Caco-2 (cell line): Measurements from ENCODE around the gene C1orf35. TPM values are rescaled to one million over a fixed set of nuclear protein-coding genes. Genes with fewer than 3 reads are reported as not detected.

Source experiments
- BruUV-seq: library from RNA; stranded (reverse); fragments of 400-500 nt; replicated peaks from 2 replicates; lab custom pipeline; 2021; lab: Mats Ljungman, UMichigan
- CTCF ChIA-PET: fragments of 300-600 bp; sonication (Branson Sonifier 250); formaldehyde crosslinking; loops from one replicate; lab custom pipeline; 2022; ENCODE audit warnings: antibody characterized with exemption; lab: Charles Lee
- POLR2A ChIA-PET: fragments of 300-600 bp; sonication (Branson Sonifier 250); formaldehyde crosslinking; loops from one replicate; lab custom pipeline; 2022; ENCODE audit warnings: antibody characterized with exemption; lab: Charles Lee
- DNase-seq, 2 experiments: peaks; one replicate each; pipeline versions ENCODE4 v3.0.0 to v3.0.0-alpha.2; 2020 to 2022
- H3K27me3 ChIP-seq: replicated peaks from 2 replicates; pipeline ENCODE4 v1.6.0; 2011; ENCODE audit warnings: low read length; ENCODE audit not compliant: control insufficient read depth, insufficient read depth
- H3K36me3 ChIP-seq: 2 replicates; pipeline ENCODE4 v1.5.1; 2011; ENCODE audit warnings: low read length; ENCODE audit not compliant: control insufficient read depth, insufficient read depth
- H3K4me1 ChIP-seq: fragments of 250-450 bp; sonication (Bioruptor Pico); 2 replicates; pipeline ENCODE4 v1.5.1; 2020; ENCODE audit warnings: mild to moderate bottlenecking
- H3K4me3 ChIP-seq: 2 replicates; pipeline ENCODE4 v1.5.1; 2011; ENCODE audit warnings: low read depth, mild to moderate bottlenecking, control low read depth, low read length
- H3K9me3 ChIP-seq: fragments of 250-450 bp; sonication (Bioruptor Pico); 2 replicates; pipeline ENCODE4 v1.5.1; 2020; ENCODE audit warnings: mild to moderate bottlenecking, moderate library complexity
- H3K27ac Mint-ChIP-seq: one replicate; pipeline ENCODE4 v1.8.0; 2022; ENCODE audit warnings: mixed read lengths; ENCODE audit not compliant: unreplicated experiment
- H3K27me3 Mint-ChIP-seq: one replicate; pipeline ENCODE4 v1.8.0; 2022; ENCODE audit warnings: mixed read lengths; ENCODE audit not compliant: insufficient read depth, unreplicated experiment
- H3K36me3 Mint-ChIP-seq: one replicate; pipeline ENCODE4 v1.8.0; 2022; ENCODE audit warnings: mild to moderate bottlenecking, mixed read lengths; ENCODE audit not compliant: insufficient read depth, unreplicated experiment
- H3K4me1 Mint-ChIP-seq: one replicate; pipeline ENCODE4 v1.8.0; 2022; ENCODE audit warnings: low read depth, mixed read lengths; ENCODE audit not compliant: unreplicated experiment
- H3K4me3 Mint-ChIP-seq: one replicate; pipeline ENCODE4 v1.8.0; 2022; ENCODE audit warnings: mild to moderate bottlenecking, moderate library complexity, mixed read lengths; ENCODE audit not compliant: unreplicated experiment
- H3K9me3 Mint-ChIP-seq: one replicate; pipeline ENCODE4 v1.8.0; 2022; ENCODE audit warnings: mixed read lengths; ENCODE audit not compliant: unreplicated experiment
- intact Hi-C: fragments of 100-400 bp; cut with micrococcal nuclease; formaldehyde crosslinking; loops from one replicate; pipeline ENCODE4 v1.10.0; 2022; ENCODE audit not compliant: unreplicated experiment
- total RNA-seq: library from RNA; stranded (reverse); gene quantifications from 2 replicates; pipeline ENCODE4 v1.2.3, GENCODE V29; 2022
- TF ChIP-seq, protein P1 (sequence below), 2 experiments: fragments of 200-600 bp in 1 of 2; IDR thresholded peaks; 1 replicate in 1 of 2; 2 replicates in 1 of 2; pipeline versions ENCODE4 v1.5.1 to v1.8.0; 2011 to 2022; ENCODE audit warnings: antibody characterized with exemption in 1 of 2, control low read depth in 1 of 2, inconsistent platforms in 1 of 2, low read depth in 1 of 2, low read length in 1 of 2, mild to moderate bottlenecking in 1 of 2, moderate library complexity in 1 of 2; ENCODE audit not compliant: insufficient read depth in 1 of 2, severe bottlenecking in 1 of 2, unreplicated experiment in 1 of 2

C1orf35 gene
- total RNA-seq, 1 experiment from 2014 or later, result 34.5 TPM

DNA sequence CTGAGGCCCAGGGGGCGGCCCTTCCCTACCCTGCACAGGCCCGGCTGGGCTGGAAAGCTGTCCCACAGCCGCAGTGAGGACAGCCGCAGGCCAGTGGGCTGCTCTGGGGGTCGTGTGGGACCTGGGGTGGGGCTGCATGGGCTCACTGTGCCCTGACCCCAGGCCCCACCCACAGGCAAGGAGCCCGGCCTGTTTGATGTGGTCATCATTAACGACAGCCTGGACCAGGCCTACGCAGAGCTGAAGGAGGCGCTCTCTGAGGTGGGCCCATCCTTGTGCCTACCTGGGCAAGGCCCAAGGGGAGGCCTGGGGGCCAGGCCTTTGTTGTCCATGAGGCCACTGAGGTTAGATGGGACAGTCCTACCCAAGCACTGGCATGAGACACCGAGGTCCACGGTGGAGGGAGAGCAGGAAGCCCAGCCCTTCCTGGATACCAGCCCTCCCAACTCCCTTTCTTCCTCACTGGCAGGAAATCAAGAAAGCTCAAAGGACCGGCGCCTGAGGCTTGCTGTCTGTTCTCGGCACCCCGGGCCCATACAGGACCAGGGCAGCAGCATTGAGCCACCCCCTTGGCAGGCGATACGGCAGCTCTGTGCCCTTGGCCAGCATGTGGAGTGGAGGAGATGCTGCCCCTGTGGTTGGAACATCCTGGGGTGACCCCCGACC is 45.2 kb upstream of the C1orf35 start:
- no peak overlapping the region for H3K4me3 Mint-ChIP-seq
- peaks cover 12% of the 10 kb centered on the region for H3K36me3 Mint-ChIP-seq
- BruUV-seq, result no TSS peak
- H3K4me1 Mint-ChIP-seq, result no peaks in the 10 kb centered on the region
- H3K27ac Mint-ChIP-seq, result no peak overlapping the region
- H3K9me3 Mint-ChIP-seq, result no peaks in the 10 kb centered on the region
- TF ChIP-seq, protein P1, sequence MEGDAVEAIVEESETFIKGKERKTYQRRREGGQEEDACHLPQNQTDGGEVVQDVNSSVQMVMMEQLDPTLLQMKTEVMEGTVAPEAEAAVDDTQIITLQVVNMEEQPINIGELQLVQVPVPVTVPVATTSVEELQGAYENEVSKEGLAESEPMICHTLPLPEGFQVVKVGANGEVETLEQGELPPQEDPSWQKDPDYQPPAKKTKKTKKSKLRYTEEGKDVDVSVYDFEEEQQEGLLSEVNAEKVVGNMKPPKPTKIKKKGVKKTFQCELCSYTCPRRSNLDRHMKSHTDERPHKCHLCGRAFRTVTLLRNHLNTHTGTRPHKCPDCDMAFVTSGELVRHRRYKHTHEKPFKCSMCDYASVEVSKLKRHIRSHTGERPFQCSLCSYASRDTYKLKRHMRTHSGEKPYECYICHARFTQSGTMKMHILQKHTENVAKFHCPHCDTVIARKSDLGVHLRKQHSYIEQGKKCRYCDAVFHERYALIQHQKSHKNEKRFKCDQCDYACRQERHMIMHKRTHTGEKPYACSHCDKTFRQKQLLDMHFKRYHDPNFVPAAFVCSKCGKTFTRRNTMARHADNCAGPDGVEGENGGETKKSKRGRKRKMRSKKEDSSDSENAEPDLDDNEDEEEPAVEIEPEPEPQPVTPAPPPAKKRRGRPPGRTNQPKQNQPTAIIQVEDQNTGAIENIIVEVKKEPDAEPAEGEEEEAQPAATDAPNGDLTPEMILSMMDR (IDR thresholded peaks at IDR 0.05; ENCODE audit: insufficient read depth in 1 of 2, low read depth in 1 of 2, low read length in 1 of 2, severe bottlenecking in 1 of 2, unreplicated experiment in 1 of 2), result no peak
- POLR2A ChIA-PET, result no interaction called here
- DNase-seq, result no peak
- Histone ChIP-seq H3K4me1 (peaks cover 6% of the 10 kb centered on the region; the same call in 1 of the 2 replicates), H3K36me3 (peaks cover 2% of the 10 kb centered on the region), H3K9me3 (no peaks in the 10 kb centered on the region), H3K4me3 (no peak overlapping the region), H3K27me3 (no peaks in the 10 kb centered on the region)
- CTCF ChIA-PET, result no interaction called here
- intact Hi-C loops, result no loop called here
- no peaks in the 10 kb centered on the region for H3K27me3 Mint-ChIP-seq

GRCh38 chr1:228147768-228148167 is 44.6 kb upstream of the C1orf35 start:
- BruUV-seq, result no TSS peak
- Histone ChIP-seq H3K4me1 (peaks cover 6% of the 10 kb centered on the region; the same call in 1 of the 2 replicates), H3K4me3 (no peak overlapping the region), H3K36me3 (peaks cover 2% of the 10 kb centered on the region), H3K9me3 (no peaks in the 10 kb centered on the region), H3K27me3 (no peaks in the 10 kb centered on the region)
- Mint-ChIP-seq H3K9me3 (no peaks in the 10 kb centered on the region), H3K4me1 (no peaks in the 10 kb centered on the region), H3K36me3 (peaks cover 10% of the 10 kb centered on the region), H3K27me3 (no peaks in the 10 kb centered on the region), H3K27ac (no peak overlapping the region), H3K4me3 (no peak overlapping the region)
- no peak for DNase-seq
- CTCF ChIA-PET, result no interaction called here
- intact Hi-C loops, result no loop called here
- TF ChIP-seq, protein P1 (IDR thresholded peaks at IDR 0.05; ENCODE audit: insufficient read depth in 1 of 2, low read depth in 1 of 2, low read length in 1 of 2, severe bottlenecking in 1 of 2, unreplicated experiment in 1 of 2), result no peak
- POLR2A ChIA-PET, result no interaction called here

GRCh38 chr1:228147151-228147693 is 44.1 kb upstream of the C1orf35 start:
- peaks cover 6% of the 10 kb centered on the region for H3K36me3 Mint-ChIP-seq
- H3K36me3 ChIP-seq, result peaks cover 2% of the 10 kb centered on the region

More at GRCh38 chr1:228147151-228147693, 44.1 kb upstream of the C1orf35 start:
- no peak overlapping the region for H3K4me3 ChIP-seq
- no peak overlapping the region for H3K27ac Mint-ChIP-seq
- no peak overlapping the region for H3K4me3 Mint-ChIP-seq
- H3K27me3 Mint-ChIP-seq, result no peaks in the 10 kb centered on the region
- no TSS peak for BruUV-seq
- intact Hi-C loops, result no loop called here
- no peak for DNase-seq
- POLR2A ChIA-PET, result no interaction called here
- no peaks in the 10 kb centered on the region for H3K9me3 ChIP-seq
- H3K27me3 ChIP-seq, result no peaks in the 10 kb centered on the region
- H3K4me1 ChIP-seq, result peaks cover 6% of the 10 kb centered on the region; the same call in 1 of the 2 replicates
- no peaks in the 10 kb centered on the region for H3K9me3 Mint-ChIP-seq
- no peaks in the 10 kb centered on the region for H3K4me1 Mint-ChIP-seq
- TF ChIP-seq, protein P1 (IDR thresholded peaks at IDR 0.05; ENCODE audit: insufficient read depth in 1 of 2, low read depth in 1 of 2, low read length in 1 of 2, severe bottlenecking in 1 of 2, unreplicated experiment in 1 of 2), result no peak
- CTCF ChIA-PET, result no interaction called here
